HCT116 (cell line): ENCODE measurements around the gene DOCK2.

Experiments
- CEBPB ChIP-seq: IDR thresholded peaks from 2 replicates; pipeline ENCODE4 v1.6.1; 2012; ENCODE audit warnings: low read depth
- CTCF ChIP-seq, 3 experiments: fragments of 200-600 bp in 1 of 3; sonication (generic) in 1 of 3; IDR thresholded peaks in 2 of 3; conservative IDR thresholded peaks in 1 of 3; 2 replicates each; pipeline ENCODE4 v1.5.1; 2012 to 2017; ENCODE audit warnings: low read depth in 2 of 3, low read length in 2 of 3, antibody characterized with exemption in 1 of 3, borderline replicate concordance in 1 of 3, control low read depth in 1 of 3, mild to moderate bottlenecking in 1 of 3, mixed read lengths in 1 of 3, mixed run types in 1 of 3, moderate library complexity in 1 of 3; ENCODE audit not compliant: insufficient read depth in 1 of 3
- EGR1 ChIP-seq: IDR thresholded peaks from 2 replicates; pipeline ENCODE4 v1.6.1; 2012; ENCODE audit warnings: low read depth
- EZH2 ChIP-seq: fragments of 200-600 bp; sonication (generic); IDR thresholded peaks from 2 replicates; pipeline ENCODE4 v1.6.1; 2017; ENCODE audit warnings: antibody characterized with exemption, mixed run types
- FOSL1 ChIP-seq: IDR thresholded peaks from 2 replicates; pipeline ENCODE4 v1.6.1; 2012; ENCODE audit warnings: low read depth
- MAX ChIP-seq: IDR thresholded peaks from 2 replicates; pipeline ENCODE4 v1.6.1; 2012
- POLR2A ChIP-seq: IDR thresholded peaks from 2 replicates; pipeline ENCODE4 v1.7.0; 2011; ENCODE audit warnings: borderline replicate concordance; ENCODE audit not compliant: insufficient read depth, insufficient read length; ENCODE audit errors: extremely low read depth
- POLR2AphosphoS5 ChIP-seq: IDR thresholded peaks from 2 replicates; pipeline ENCODE4 v1.6.1; 2011; ENCODE audit warnings: mild to moderate bottlenecking, low read depth, low read length, moderate library complexity
- SP1 ChIP-seq: IDR thresholded peaks from 2 replicates; pipeline ENCODE4 v1.6.1; 2012; ENCODE audit warnings: low read depth
- SRF ChIP-seq: IDR thresholded peaks from 2 replicates; pipeline ENCODE4 v1.6.1; 2012; ENCODE audit warnings: low read depth
- YY1 ChIP-seq: IDR thresholded peaks from 2 replicates; pipeline ENCODE4 v1.6.1; 2011; ENCODE audit warnings: low read length, low read depth, moderate library complexity, mild to moderate bottlenecking; ENCODE audit not compliant: insufficient replicate concordance; ENCODE audit errors: extremely low read depth
- ZFX ChIP-seq: fragments of 450-650 bp; IDR thresholded peaks from 2 replicates; pipeline ENCODE4 v1.6.1; 2017
- ZNF274 ChIP-seq: fragments of 200-500 bp; sonication (Bioruptor generic); IDR thresholded peaks from 2 replicates; pipeline ENCODE4 v1.6.1; 2014; ENCODE audit warnings: mild to moderate bottlenecking, low read depth, low read length, inconsistent platforms
- TF ChIP-seq, protein P1 (sequence below): IDR thresholded peaks from 2 replicates; pipeline ENCODE4 v1.6.1; 2011; ENCODE audit warnings: mild to moderate bottlenecking, low read length, moderate library complexity; ENCODE audit not compliant: insufficient replicate concordance; ENCODE audit errors: extremely low read depth

DNA sequence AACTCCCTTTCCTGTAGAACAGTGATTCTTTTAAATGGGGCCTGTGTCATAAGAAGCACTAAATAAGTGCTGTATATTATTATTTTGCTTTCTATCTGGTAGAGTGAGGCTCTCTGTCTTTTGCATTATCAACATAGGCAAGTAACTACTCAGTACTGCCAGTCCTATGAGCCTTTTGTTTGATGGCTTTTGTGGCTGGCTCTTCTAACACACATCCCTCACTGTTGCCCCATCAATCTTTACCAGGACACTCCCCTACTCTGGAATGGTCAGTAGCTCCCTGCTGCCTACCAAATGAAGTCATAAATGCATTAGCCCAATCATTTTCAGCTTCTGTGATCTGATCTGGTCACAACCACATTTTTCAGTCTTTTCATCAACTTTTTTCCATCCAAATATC, 205.6 kb downstream of the DOCK2 start:
- TF ChIP-seq CTCF (IDR thresholded peaks at IDR 0.05 in 2 of 3, conservative IDR thresholded peaks at IDR 0.05 in 1 of 3; ENCODE audit: borderline replicate concordance in 1 of 3, insufficient read depth in 1 of 3, low read depth in 2 of 3, low read length in 2 of 3) (no peak), FOSL1 (no peak), ZNF274 (no peak), POLR2AphosphoS5 (no peak), POLR2A (no peak), SP1 (no peak), EGR1 (no peak), YY1 (no peak), EZH2 (no peak), CEBPB (no peak), MAX (no peak), SRF (no peak), ZFX (no peak)
- TF ChIP-seq, protein P1, sequence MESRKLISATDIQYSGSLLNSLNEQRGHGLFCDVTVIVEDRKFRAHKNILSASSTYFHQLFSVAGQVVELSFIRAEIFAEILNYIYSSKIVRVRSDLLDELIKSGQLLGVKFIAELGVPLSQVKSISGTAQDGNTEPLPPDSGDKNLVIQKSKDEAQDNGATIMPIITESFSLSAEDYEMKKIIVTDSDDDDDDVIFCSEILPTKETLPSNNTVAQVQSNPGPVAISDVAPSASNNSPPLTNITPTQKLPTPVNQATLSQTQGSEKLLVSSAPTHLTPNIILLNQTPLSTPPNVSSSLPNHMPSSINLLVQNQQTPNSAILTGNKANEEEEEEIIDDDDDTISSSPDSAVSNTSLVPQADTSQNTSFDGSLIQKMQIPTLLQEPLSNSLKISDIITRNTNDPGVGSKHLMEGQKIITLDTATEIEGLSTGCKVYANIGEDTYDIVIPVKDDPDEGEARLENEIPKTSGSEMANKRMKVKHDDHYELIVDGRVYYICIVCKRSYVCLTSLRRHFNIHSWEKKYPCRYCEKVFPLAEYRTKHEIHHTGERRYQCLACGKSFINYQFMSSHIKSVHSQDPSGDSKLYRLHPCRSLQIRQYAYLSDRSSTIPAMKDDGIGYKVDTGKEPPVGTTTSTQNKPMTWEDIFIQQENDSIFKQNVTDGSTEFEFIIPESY = no peak
